GM12801 (cell line): ENCODE results near the gene CST3.

Experiments
- TF ChIP-seq, protein P1 (sequence below): IDR thresholded peaks from one replicate; pipeline ENCODE4 v1.5.1; 2011; ENCODE audit warnings: control low read depth; ENCODE audit not compliant: insufficient read length; ENCODE audit errors: extremely low read depth

Gene CST3

DNA sequence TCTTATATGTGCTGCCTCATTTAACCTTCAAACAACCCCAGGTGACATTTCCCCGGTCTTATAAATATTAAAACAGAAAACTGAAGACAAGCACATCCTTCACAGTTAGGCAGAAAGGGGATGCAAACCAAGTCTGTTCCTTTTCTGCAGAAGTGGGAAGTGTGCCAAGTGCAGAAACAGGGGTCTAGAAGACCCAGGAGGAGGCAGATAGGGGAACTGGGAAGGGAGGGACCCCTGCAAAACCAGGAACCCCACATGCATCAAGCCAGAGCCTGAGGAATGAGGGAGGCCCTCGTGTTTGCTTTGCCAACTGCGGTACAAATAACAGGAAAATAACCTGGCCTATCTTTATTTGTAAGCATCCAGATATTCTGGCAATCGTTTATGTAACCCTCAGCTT is 17.0 kb upstream of the CST3 start:
- TF ChIP-seq, protein P1, sequence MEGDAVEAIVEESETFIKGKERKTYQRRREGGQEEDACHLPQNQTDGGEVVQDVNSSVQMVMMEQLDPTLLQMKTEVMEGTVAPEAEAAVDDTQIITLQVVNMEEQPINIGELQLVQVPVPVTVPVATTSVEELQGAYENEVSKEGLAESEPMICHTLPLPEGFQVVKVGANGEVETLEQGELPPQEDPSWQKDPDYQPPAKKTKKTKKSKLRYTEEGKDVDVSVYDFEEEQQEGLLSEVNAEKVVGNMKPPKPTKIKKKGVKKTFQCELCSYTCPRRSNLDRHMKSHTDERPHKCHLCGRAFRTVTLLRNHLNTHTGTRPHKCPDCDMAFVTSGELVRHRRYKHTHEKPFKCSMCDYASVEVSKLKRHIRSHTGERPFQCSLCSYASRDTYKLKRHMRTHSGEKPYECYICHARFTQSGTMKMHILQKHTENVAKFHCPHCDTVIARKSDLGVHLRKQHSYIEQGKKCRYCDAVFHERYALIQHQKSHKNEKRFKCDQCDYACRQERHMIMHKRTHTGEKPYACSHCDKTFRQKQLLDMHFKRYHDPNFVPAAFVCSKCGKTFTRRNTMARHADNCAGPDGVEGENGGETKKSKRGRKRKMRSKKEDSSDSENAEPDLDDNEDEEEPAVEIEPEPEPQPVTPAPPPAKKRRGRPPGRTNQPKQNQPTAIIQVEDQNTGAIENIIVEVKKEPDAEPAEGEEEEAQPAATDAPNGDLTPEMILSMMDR, result no peak

DNA sequence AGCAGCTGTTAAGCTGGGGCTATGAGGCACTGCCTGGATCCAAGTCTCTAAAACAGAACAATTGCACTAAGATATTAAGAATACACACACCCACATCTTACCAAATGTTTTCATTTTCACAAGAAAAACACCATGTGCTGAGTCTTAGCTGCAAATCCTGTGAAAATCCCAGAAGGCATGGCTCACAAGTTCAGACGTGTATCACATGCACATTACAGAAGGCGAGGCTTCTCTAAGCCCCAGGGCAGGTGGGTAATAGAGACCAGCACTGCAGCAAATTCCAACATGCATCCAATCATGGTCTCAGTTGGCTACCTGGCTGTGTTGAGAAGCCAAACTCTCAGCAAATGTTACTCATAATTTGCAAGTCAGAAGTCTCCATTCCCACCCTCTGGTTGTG is 16.2 kb upstream of the CST3 start:
- TF ChIP-seq, protein P1, result no peak

DNA sequence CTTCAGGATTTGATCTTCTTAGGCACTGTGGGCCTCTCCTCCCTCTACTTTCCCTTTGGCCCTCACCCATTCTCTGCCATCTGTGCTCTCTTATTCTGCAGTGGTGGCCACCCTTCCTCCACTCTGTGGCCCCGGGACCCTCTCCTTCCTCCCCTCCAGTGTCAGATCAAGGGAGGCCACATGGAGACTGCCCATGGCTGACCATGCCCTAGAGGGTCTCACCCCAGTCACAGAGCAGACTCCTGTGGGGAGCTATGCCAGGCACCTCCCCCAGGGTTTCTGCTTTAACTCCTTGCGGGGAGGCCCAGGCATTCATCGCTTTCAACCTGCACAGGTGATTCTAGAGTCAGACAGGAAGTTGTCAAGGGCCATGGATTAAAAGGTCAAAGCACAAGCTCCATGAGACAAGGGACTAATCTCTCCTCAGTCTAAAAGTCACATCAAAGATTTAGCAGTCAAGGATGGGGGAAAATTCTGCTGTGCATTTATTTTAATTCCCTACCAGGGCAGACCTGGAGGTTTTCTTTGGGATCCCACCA is 15.7 kb upstream of the CST3 start:
- TF ChIP-seq, protein P1, result no peak

DNA sequence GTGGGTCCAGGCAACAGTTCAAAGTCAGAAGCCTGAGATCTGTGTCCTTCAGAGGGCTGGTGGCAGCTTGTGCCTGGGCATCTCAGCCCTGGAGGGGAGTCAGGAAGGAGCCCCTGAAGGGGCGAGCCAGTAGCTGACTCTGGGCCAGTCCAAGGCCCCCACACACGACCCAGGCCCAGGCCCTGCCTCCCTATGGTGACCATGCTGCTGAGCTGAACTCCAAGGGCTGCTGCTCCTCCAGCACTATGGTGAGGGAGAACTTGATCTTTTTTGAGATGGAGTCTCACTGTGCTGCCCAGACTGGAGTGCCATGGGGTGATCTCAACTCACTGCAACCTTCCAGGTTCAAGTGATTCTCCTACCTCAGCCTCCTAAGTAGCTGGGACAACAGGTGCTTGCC is 15.2 kb upstream of the CST3 start:
- TF ChIP-seq, protein P1, result no peak

DNA sequence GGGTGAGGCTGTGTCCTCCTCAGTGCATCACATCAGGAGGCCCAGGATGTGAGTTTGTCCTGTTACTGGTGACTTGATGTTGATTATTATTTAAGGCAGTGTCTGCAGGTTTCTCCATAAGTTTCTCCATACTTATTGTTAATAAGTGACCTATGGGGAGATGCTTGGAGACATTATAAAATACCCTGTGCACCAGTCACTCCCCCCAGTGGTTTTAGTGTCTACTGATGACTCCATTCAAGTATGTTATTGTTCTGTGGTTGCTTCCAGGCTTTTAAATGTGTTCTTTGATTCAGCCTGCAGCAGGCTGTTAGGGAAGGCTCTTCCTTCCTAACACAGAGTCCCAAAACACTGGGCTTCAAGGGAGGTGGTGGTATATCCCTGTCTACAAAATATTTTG is 14.6 kb upstream of the CST3 start:
- TF ChIP-seq, protein P1, result no peak

DNA sequence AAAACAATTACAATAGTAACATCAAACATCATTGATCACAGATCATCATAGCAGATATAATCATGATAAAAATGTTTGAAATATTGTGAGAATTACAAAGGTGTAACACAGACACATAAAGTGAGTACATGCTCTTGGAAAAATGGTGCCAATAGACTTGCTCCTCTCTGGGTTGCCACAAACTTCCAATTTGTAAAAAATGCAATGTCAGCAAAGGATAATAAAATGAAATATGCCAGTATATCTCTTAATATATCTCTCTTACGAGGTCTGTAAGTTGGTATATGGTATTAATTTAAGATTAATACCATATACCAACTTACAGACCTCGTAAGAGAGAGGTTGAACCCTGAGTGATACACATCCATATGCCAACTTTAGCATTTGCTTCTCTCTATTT is 13.4 kb upstream of the CST3 start:
- TF ChIP-seq, protein P1, result no peak

DNA sequence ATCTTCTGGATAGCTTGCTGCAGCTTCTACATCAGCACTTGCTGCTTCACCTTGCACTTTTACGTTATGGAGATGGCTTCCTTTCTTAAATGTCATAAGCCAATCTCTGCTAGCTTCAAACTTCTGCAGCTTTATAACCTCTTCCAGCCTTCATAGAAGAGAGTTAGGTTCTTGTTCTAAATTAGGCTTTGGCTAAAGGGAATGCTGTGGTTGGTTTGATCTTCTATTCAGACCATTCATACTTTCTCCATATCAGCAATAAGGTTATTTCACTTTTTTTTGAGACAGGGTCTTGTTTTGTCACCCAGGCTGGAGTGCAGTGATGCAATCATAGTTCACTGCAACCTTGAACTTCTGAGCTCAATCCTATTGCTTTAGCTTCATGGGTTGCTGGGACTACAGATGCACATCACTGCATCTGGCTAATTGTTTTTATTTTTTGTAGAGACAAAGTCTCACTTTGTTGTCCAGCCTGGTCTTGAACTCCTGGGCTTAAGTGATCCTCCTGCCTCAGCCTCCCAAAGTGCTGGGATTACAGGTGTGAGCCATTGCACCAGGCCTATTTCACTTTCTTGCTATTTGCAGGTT is 12.2 kb upstream of the CST3 start:
- TF ChIP-seq, protein P1, result no peak
